Endothelial cell of hepatic sinusoid (primary cell): ENCODE measurements around the gene DRD4.

Experiments used
- in situ Hi-C: cut with HindIII; loops from 2 replicates; pipeline ENCODE4 v1.10.0; 2017; ENCODE audit warnings: low sequenced_read_pairs

The DRD4 gene

DNA sequence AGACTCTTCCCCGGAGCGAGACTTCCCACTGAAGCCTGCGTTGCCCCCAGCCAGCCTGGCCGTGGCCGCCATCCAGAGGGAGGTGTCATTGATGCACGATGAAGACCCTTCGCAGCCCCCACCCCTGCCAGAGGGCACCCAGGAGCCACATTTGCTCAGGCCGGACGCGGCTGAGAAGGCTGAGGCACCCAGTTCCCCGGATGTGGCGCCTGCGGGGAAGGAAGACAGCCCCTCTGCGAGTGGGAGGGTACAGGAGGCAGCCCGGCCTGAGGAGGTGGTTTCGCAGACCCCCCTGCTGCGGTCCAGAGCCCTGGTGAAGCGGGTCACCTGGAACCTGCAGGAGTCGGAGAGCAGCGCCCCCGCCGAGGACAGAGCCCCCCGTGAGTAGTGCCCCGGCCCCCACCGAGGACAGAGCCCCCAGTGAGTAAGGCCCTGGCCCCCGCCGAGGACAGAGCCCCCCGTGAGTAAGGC is 27.7 kb upstream of the DRD4 start:
- in situ Hi-C loops: no loop called here

GRCh38 chr11:610146-610801 is 26.8 kb upstream of the DRD4 start:
- in situ Hi-C loops: no loop called here

- in situ Hi-C loops: no loop called here
Observed at GRCh38 chr11:611001-611996, 25.8 kb upstream of the DRD4 start.

DNA sequence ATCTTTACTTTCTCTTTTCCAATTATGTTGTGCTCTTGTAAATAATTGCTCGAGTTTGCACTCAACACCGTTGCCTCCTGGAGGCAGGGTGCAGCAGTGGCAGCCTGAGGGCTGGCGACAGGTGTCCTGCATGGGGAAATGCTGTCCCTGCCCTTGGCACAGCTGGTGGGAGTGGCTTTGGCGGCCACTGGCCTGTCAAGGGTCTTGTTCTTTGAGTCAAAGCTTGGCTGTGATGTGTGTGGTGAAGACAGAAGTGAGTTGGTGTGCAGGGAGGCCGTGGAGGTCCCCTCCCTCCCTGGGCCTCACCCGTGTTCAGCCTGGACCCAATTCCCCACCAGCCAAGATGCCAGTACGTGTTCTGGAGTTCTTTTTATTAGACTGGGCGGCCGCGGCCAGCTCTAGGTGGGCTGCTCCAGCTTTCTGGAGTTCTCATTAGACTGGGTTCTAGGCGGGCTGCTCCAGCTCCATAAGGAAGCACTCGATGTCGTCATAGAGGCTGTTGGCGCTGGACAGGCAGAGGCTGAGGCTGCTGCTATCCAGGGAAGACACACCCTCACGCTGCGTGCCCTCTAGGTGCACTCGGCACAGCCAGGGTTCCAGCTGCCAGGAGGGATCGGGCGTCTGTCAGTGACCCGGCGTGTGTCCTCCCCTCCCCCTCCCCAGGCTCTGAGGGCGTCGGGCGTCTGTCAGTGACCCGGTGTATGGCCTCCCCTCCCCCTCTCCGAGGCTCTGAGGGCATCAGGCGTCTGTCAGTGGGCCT is 24.7 kb upstream of the DRD4 start:
- in situ Hi-C loops: no loop called here

GRCh38 chr11:612961-613300 is 24.1 kb upstream of the DRD4 start:
- in situ Hi-C loops: no loop called here

DNA sequence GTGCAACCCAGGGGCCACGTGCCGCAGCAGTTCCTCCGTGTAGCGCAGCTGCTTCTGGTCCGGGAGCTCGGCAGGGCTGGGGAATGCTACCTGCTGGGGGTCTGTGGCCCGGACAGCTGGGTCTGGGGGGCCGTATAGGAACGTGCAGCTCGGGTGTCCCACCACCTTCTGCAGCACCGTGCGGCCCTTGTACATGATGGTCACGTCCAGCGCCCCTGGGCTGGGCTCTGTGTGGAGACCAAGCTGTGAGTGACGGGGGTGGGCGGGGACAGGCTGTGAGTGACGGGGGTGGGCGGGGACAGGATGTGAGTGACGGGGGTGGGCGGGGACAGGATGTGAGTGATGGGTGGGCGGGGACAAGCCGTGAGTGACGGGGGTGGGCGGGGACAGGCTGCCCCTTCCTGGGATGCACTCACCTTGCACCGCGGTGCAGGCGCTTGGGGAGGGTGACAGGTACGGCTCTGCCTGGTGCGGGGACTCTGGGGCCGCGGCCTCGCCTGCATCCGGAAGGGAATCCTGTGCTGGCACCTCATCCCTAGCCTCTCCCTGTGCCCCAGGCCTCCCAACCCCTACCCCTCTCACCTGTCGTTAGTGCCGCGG is 23.6 kb upstream of the DRD4 start:
- in situ Hi-C loops: no loop called here

GRCh38 chr11:614021-614622 is 22.9 kb upstream of the DRD4 start:
- in situ Hi-C loops: no loop called here

DNA sequence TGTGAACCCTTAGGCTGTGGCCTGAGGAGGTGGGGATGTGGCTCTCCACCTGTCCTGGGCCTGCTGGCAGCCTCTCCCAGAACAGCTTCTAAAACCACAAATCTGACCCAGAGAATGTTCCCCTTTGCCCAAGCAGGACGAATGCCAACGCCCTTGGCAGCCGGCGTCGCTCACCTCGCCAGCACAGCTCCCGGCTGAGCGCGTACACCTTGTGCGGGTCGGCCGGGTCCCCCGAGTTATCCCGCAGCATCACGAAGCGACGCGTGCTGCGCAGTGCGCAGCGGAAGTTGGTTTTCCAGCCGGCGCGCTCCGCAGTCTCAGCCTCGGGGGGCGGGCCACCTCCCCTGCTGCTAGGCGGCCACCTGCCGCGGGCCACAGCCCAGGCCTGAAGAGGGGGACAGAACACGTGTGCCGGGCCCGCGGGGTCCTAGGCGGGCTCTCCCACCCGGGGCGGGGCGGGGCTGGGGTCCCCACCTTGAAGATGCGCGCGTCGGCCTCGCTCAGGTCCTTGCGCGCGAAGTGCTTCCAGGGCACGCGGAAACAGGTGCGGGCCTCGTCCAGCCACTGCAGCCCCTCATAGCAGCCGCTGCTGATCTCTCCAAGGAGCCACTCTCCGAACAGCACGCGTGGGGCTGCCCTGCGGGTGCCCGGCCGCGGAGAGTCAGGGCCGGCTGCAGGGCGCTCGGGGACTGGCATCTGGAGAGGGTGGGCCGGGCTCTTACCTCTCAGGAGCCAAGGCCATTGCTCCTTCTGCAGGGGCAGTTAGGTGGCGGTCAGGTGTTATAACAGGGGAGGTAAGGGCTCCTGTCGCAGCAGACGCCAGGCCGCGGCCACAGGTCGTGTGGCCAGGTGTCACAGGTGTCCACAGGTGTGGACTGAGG is 22.2 kb upstream of the DRD4 start:
- in situ Hi-C loops: no loop called here

GRCh38 chr11:615504-616319 is 21.4 kb upstream of the DRD4 start, which contains the start of gene IRF7:
TSS of gene IRF7 (minus strand) at chr11:615950. CDS start at chr11:615364, 586 bp downstream.
- in situ Hi-C loops: no loop called here

DNA sequence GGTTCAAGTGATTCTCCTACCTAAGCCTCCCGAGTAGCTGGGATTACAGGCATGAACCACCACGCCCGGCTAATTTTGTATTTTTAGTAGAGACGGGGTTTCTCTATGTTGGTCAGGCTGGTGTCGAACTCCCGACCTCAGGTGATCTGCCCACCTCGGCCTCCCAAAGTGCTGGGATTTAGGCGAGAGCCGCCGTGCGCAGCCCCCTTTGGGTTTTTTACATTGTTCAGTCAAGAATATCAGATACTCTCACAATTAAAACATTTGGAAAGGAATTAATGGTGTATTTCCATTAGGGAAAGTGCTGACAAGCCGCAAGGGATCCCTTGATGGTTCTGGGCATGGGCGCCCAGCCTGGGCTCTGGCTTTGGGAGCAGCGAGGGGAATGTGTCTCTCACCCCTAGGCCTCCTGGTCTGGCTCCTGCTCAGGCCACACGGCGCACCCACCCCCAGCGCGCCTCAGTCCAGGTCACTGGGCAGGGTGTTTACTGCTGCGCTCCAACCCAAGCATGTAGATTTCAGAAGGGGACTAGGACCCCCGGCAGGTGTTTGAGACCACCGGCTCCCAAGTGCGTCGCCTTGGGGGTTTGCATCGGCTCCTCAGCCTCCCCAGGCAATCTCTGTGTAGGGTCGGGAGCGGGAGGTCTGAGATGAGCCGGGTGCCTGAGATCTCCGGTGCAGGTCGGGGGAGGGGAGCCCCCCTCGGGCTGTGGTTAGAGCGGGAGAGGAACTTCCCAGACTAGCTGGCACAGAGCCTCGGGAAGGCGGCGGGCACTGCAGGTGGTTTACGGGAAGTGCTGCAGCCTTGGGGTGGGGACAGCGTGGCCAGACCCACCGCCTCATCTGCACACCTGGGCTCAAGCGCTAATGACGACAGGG is 20.5 kb upstream of the DRD4 start:
- in situ Hi-C loops: no loop called here

DNA sequence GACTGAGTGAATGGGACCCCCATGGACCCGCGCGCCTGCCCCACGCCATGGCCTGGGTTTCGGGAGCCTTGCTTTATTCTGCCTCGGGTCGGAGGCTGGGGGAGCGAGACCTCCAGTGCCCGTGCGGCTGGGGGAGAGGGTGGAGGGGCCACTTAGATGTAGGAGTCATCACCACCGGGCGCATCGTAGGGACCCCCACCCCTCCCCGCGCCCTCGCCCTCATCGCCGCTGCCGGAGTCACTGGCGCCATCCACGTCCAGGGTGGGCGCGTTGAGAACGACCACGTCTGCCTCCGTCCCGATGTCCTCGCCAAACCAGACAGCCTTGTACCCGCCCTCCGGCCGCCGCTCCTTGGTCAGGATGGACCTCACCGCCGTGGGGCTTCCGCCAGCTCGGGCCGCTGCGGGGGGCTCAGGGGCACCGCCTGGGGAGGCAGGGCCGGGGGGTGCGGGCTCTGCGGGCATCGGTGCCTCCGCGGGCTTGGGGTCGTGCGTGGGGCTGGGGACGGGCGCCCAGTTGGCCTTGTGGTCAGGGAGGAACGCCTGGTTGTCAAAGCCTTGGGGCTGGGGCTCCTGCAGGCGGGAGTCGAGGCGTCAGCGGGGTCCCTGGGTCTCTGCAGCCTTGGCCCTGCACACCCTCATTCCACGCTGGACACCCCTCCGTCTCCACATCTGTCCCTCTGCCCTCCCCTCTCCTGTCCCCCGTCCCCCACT is 19.7 kb upstream of the DRD4 start:
- in situ Hi-C loops: no loop called here

DNA sequence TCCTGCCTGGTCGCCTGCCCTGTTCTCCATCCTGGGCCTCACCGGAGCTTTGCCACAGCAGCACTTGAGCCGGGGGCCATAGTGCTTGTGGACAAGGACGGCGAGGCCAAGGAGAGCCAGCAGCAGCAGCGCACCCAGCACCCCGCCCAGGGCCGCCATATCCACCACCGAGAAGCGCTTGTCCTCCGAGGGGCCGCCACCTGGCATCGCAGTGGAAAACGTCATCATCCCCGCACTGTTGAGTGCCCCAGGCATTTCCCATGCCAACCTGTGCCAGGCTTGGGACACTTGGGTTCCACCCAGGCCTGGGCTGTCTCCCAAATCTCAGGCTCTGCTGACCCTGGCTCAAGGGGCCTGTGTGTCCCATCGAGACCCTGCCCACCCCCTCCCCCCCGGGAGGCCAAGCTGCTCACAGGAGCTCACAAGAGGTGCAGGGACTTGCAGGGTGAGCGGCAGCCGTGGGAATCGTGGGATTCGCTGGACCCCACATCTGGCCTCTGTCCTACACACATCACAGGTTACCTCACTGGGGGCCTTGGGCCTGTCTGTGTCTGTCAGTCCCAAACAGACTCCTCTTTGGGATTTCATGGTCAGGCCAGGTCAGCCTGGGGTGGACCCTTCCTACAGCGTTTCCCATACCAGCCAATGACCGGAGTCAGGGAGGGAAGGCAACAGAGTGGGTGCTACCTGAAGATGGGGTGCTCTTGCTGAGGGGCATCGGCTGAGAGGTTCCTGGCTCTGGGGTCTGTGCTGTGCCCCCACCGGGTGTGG is 19.0 kb upstream of the DRD4 start:
- in situ Hi-C loops: no loop called here

DNA sequence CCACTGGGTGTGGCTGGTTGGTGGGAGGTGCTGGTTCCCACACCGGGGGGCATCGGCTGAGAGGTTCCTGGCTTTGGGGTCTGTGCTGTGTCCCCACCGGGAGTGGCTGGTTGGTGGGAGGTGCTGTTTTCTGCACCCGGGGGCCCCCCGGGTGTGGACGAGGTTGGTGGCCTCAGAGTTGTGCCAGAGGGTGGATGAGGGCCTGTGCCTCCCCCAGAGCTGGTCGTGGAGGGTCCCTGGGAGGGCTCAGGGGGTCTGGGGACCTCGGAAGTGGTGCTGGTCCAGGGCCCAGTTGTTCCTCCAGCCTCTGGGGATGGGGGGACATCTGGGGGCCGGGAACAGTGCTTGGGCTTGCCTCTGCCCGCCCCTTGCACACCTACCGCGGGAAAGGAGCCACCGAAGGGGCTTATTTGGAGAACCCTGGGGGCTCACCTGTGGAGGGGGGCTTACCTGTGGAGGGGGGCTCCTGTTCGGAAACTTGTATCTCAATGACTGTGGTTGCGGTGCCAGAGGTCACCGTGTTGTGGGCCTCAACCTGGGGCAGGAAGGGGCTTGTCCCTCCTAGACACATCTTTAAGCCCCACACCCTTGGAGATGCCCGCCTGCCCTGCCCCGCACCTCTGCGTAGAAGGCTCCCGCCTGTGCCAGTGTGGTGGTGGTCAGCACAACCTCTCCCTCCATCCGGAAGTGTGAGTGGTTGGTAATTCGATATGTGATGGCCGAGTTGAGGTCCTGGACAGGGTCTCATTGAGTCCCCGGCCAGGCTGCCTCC is 18.0 kb upstream of the DRD4 start:
- in situ Hi-C loops: no loop called here

GRCh38 chr11:619628-620050 is 17.4 kb upstream of the DRD4 start:
- in situ Hi-C loops: no loop called here

GRCh38 chr11:620201-620600 is 16.9 kb upstream of the DRD4 start:
- in situ Hi-C loops: no loop called here
